Erythroblast (primary cell): ENCODE measurements around the gene FAM20C.

ENCODE experiments used
- GATA1 ChIP-seq: IDR thresholded peaks from 2 replicates; pipeline ENCODE4 v1.6.1; 2011; ENCODE audit warnings: low read depth, mild to moderate bottlenecking, control low read depth, low read length, moderate library complexity
- POLR2A ChIP-seq: IDR thresholded peaks from 2 replicates; pipeline ENCODE4 v1.6.1; 2011; ENCODE audit warnings: mild to moderate bottlenecking, low read length

DNA sequence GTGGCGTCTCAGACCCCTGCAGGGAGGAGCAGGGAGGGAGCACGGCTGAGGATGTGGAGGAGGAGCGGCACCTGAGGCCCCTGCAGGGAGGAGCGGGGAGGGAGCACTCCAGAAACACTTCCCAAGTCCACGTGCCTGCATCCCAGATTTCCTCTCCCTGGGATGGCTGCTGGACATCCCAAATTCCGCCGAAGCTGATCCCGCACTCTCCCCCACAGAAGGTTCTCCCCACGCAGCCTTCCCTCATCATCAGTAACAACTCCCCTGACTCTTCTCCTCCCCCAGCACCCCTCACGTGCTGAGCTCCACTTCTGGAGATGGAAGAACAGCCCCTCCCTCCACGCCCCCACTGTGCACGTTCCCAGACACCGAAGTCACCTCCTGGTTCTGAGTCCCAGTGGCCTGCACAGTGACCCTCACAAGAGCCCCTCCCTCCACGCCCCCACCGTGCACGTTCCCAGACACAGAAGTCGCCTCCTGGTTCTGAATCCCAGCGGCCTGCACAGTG is 79.8 kb downstream of the FAM20C start:
- TF ChIP-seq POLR2A (no peak), GATA1 (no peak)
